Effector memory CD8-positive, alpha-beta T cell (primary cell): ENCODE data around the gene COA4.

ENCODE experiments used
- ATAC-seq: fragments of 150-1000 bp; cut with Tn5 transposase; replicated peaks from 2 replicates; pipeline ENCODE4 v1.10.0; 2021; ENCODE audit warnings: mild to moderate bottlenecking, moderate library complexity
- DNase-seq, 3 experiments: peaks; one replicate each; pipeline ENCODE4 v3.0.0; 2021
- H3K27ac Mint-ChIP-seq, 2 donors: one replicate each; pipeline ENCODE4 v1.8.0; 2022; ENCODE audit warnings: mild to moderate bottlenecking in 2 of 2, mixed read lengths in 2 of 2, moderate library complexity in 2 of 2
- H3K27me3 Mint-ChIP-seq, 2 donors: one replicate each; pipeline ENCODE4 v1.8.0; 2022; ENCODE audit warnings: mixed read lengths in 2 of 2
- H3K36me3 Mint-ChIP-seq: one replicate; pipeline ENCODE4 v1.8.0; 2022; ENCODE audit warnings: mild to moderate bottlenecking, moderate library complexity, mixed read lengths; ENCODE audit not compliant: insufficient read depth
- H3K4me1 Mint-ChIP-seq, 2 donors: one replicate each; pipeline ENCODE4 v1.8.0; 2022; ENCODE audit warnings: low read depth in 2 of 2, mixed read lengths in 2 of 2
- H3K4me3 Mint-ChIP-seq, 2 donors: one replicate each; pipeline ENCODE4 v1.8.0; 2022; ENCODE audit warnings: mild to moderate bottlenecking in 2 of 2, mixed read lengths in 2 of 2, moderate library complexity in 2 of 2
- H3K9me3 Mint-ChIP-seq, 2 donors: one replicate each; pipeline ENCODE4 v1.8.0; 2022; ENCODE audit warnings: mixed read lengths in 2 of 2
- total RNA-seq, 9 experiments: gene quantifications; one replicate each; lab custom pipeline; 2026; lab: John Stamatoyannopoulos, UW

Gene COA4
- 10.8 to 65.2 (median 29.1) reads per million in 9 experiments for total RNA-seq

GRCh38 chr11:73876424-73877310 is at the start of gene COA4, which contains the start of gene PAAF1:
COA4 (minus strand) TSS chr11:73876846; CDS start chr11:73873378, 3,468 bp downstream.
PAAF1 (plus strand) TSS chr11:73876999; CDS start chr11:73877022, 23 bp downstream.
- ATAC-seq, result peak; percentile 96
- Mint-ChIP-seq H3K27me3 (no peaks in the 10 kb centered on the region), H3K9me3 (no peaks in the 10 kb centered on the region), H3K27ac (peak within 1 kb of the TSS; percentile 93 to 97), H3K36me3 (peaks cover 36% of the 10 kb centered on the region), H3K4me1 (peaks cover 26 to 28% of the 10 kb centered on the region in 2 donors), H3K4me3 (peak within 1 kb of the TSS; percentile 90 to 95)
- peak; percentile 89 to 90 (median 89) for DNase-seq

- H3K36me3 Mint-ChIP-seq, result peaks cover 57% of the 10 kb centered on the region
Measured at GRCh38 chr11:73921180-73921579, 44.5 kb upstream of the COA4 start.

GRCh38 chr11:73916435-73916834 is 39.8 kb upstream of the COA4 start:
- H3K27me3 Mint-ChIP-seq, result no peaks in the 10 kb centered on the region
- H3K9me3 Mint-ChIP-seq, result no peaks in the 10 kb centered on the region
- no peak for DNase-seq
- H3K4me3 Mint-ChIP-seq, result no peak overlapping the region
- H3K4me1 Mint-ChIP-seq, result no peaks in the 10 kb centered on the region
- peaks cover 68% of the 10 kb centered on the region for H3K36me3 Mint-ChIP-seq
- H3K27ac Mint-ChIP-seq, result no peak overlapping the region
- no peak for ATAC-seq

More at GRCh38 chr11:73921180-73921579, 44.5 kb upstream of the COA4 start:
- H3K4me1 Mint-ChIP-seq, result no peaks in the 10 kb centered on the region
- no peak for DNase-seq
- H3K4me3 Mint-ChIP-seq, result no peak overlapping the region
- H3K27ac Mint-ChIP-seq, result no peak overlapping the region
- H3K27me3 Mint-ChIP-seq, result no peaks in the 10 kb centered on the region
- H3K9me3 Mint-ChIP-seq, result no peaks in the 10 kb centered on the region
- ATAC-seq, result no peak

GRCh38 chr11:73914284-73914683 is 37.6 kb upstream of the COA4 start:
- H3K27me3 Mint-ChIP-seq, result no peaks in the 10 kb centered on the region
- peaks cover 77% of the 10 kb centered on the region for H3K36me3 Mint-ChIP-seq
- DNase-seq, result no peak
- H3K4me3 Mint-ChIP-seq, result no peak overlapping the region
- H3K27ac Mint-ChIP-seq, result no peak overlapping the region
- no peaks in the 10 kb centered on the region for H3K4me1 Mint-ChIP-seq
- no peaks in the 10 kb centered on the region for H3K9me3 Mint-ChIP-seq
- ATAC-seq, result no peak

GRCh38 chr11:73913472-73913871 is 36.8 kb upstream of the COA4 start:
- no peaks in the 10 kb centered on the region for H3K27me3 Mint-ChIP-seq
- ATAC-seq (no peak), DNase-seq (no peak)
- no peaks in the 10 kb centered on the region for H3K4me1 Mint-ChIP-seq
- H3K4me3 Mint-ChIP-seq, result no peak overlapping the region
- no peaks in the 10 kb centered on the region for H3K9me3 Mint-ChIP-seq
- no peak overlapping the region for H3K27ac Mint-ChIP-seq
- H3K36me3 Mint-ChIP-seq, result peaks cover 74% of the 10 kb centered on the region

GRCh38 chr11:73912026-73912425 is 35.4 kb upstream of the COA4 start:
- Mint-ChIP-seq H3K4me3 (no peak overlapping the region), H3K9me3 (no peaks in the 10 kb centered on the region), H3K4me1 (peaks cover 0 to 6% of the 10 kb centered on the region in 2 donors), H3K36me3 (peaks cover 63% of the 10 kb centered on the region), H3K27ac (peak overlapping the region in 1 of 2 donors; percentile 2), H3K27me3 (no peaks in the 10 kb centered on the region)
- ATAC-seq (no peak), DNase-seq (no peak)

- peaks cover 0 to 7% of the 10 kb centered on the region in 2 donors for H3K4me1 Mint-ChIP-seq
- no peak overlapping the region for H3K4me3 Mint-ChIP-seq
- peak; percentile 97 for ATAC-seq
- peak in 2 of 3 experiments; percentile 9 to 12 for DNase-seq
- peaks cover 34% of the 10 kb centered on the region for H3K36me3 Mint-ChIP-seq
- no peaks in the 10 kb centered on the region for H3K9me3 Mint-ChIP-seq
- no peaks in the 10 kb centered on the region for H3K27me3 Mint-ChIP-seq
- H3K27ac Mint-ChIP-seq, result peak overlapping the region in 1 of 2 donors; percentile 81
Measured at GRCh38 chr11:73907191-73907590, 30.5 kb upstream of the COA4 start.

- H3K27me3 Mint-ChIP-seq, result no peaks in the 10 kb centered on the region
- no peak overlapping the region for H3K4me3 Mint-ChIP-seq
Measured at GRCh38 chr11:73902303-73902702, 25.7 kb upstream of the COA4 start.

GRCh38 chr11:73894725-73895335 is 18.2 kb upstream of the COA4 start:
- Mint-ChIP-seq H3K27ac (no peak overlapping the region), H3K36me3 (peaks cover 42% of the 10 kb centered on the region)
- DNase-seq, result no peak

More at GRCh38 chr11:73902303-73902702, 25.7 kb upstream of the COA4 start:
- H3K36me3 Mint-ChIP-seq, result peaks cover 23% of the 10 kb centered on the region
- DNase-seq (no peak), ATAC-seq (no peak)
- H3K9me3 Mint-ChIP-seq, result no peaks in the 10 kb centered on the region
- no peak overlapping the region for H3K27ac Mint-ChIP-seq
- peaks cover 0 to 3% of the 10 kb centered on the region in 2 donors for H3K4me1 Mint-ChIP-seq

GRCh38 chr11:73893041-73893440 is 16.4 kb upstream of the COA4 start:
- DNase-seq, result no peak
- H3K27me3 Mint-ChIP-seq, result no peaks in the 10 kb centered on the region
- no peaks in the 10 kb centered on the region for H3K9me3 Mint-ChIP-seq
- no peak overlapping the region for H3K27ac Mint-ChIP-seq
- H3K4me1 Mint-ChIP-seq, result peaks cover 2 to 9% of the 10 kb centered on the region in 2 donors
- no peak for ATAC-seq
- H3K4me3 Mint-ChIP-seq, result no peak overlapping the region
- peaks cover 31% of the 10 kb centered on the region for H3K36me3 Mint-ChIP-seq

More at GRCh38 chr11:73894725-73895335, 18.2 kb upstream of the COA4 start:
- no peak for ATAC-seq
- Mint-ChIP-seq H3K9me3 (no peaks in the 10 kb centered on the region), H3K27me3 (no peaks in the 10 kb centered on the region), H3K4me3 (no peak overlapping the region), H3K4me1 (peaks cover 0 to 4% of the 10 kb centered on the region in 2 donors)

- DNase-seq (no peak), ATAC-seq (no peak)
- peaks cover 4 to 9% of the 10 kb centered on the region in 2 donors for H3K4me1 Mint-ChIP-seq
- no peaks in the 10 kb centered on the region for H3K27me3 Mint-ChIP-seq
- no peaks in the 10 kb centered on the region for H3K9me3 Mint-ChIP-seq
- peaks cover 40% of the 10 kb centered on the region for H3K36me3 Mint-ChIP-seq
- H3K27ac Mint-ChIP-seq, result no peak overlapping the region
- H3K4me3 Mint-ChIP-seq, result no peak overlapping the region
Measured at GRCh38 chr11:73889536-73889935, 12.9 kb upstream of the COA4 start.

GRCh38 chr11:73889019-73889418 is 12.4 kb upstream of the COA4 start:
- H3K27ac Mint-ChIP-seq, result no peak overlapping the region
- H3K9me3 Mint-ChIP-seq, result no peaks in the 10 kb centered on the region
- peaks cover 37% of the 10 kb centered on the region for H3K36me3 Mint-ChIP-seq
- H3K4me1 Mint-ChIP-seq, result peaks cover 4 to 9% of the 10 kb centered on the region in 2 donors
- ATAC-seq (no peak), DNase-seq (no peak)
- H3K27me3 Mint-ChIP-seq, result no peaks in the 10 kb centered on the region
- no peak overlapping the region for H3K4me3 Mint-ChIP-seq

GRCh38 chr11:73888244-73888643 is 11.6 kb upstream of the COA4 start:
- Mint-ChIP-seq H3K36me3 (peaks cover 35% of the 10 kb centered on the region), H3K9me3 (no peaks in the 10 kb centered on the region), H3K4me3 (no peak overlapping the region), H3K27me3 (no peaks in the 10 kb centered on the region), H3K4me1 (peaks cover 4 to 9% of the 10 kb centered on the region in 2 donors), H3K27ac (no peak overlapping the region)
- DNase-seq, result no peak
- ATAC-seq, result no peak
